ENCODE data around the gene KREMEN1. TPM values are rescaled to one million over a fixed set of nuclear protein-coding genes. Genes with fewer than 3 reads are reported as not detected.

The KREMEN1 gene
- total and polyA plus RNA-seq, 8 donors: 5.4 to 34.5 (median 11.6) TPM

DNA sequence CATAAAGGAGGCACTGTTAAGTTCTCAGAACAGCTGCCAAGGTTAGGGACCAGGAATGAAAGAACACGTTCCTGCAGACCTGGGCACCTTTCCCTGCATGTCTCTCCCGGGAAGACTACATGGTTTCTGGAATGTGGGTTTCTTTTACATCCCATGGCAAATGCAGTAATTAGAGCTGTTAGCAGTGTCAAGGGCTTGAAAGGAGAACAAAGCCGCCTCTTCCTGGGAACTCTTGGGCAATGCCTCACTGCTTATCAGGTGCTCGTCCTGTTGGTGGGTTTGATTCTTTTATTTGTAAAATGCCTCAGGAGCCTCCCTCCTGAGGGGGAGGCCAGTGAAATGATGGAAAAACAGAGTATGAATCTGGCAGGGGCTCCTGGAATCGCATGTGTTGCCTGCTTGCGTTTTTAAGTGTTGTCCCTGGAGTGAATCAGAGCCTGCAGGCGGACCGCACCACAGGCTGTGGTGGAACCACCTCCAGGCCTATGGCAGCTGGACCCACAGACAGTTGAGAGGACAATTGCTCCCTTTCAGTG, 10.5 kb upstream of the KREMEN1 start:
- no peaks in the 10 kb centered on the region for H3K4me1 ChIP-seq
- no peak overlapping the region for H3K4me3 ChIP-seq
- TF ChIP-seq EP300 (IDR thresholded peaks at IDR 0.05) (no peak), POLR2A (IDR thresholded peaks at IDR 0.05) (no peak), POLR2AphosphoS5 (IDR thresholded peaks at IDR 0.05) (no peak)
- TF ChIP-seq, protein P1, sequence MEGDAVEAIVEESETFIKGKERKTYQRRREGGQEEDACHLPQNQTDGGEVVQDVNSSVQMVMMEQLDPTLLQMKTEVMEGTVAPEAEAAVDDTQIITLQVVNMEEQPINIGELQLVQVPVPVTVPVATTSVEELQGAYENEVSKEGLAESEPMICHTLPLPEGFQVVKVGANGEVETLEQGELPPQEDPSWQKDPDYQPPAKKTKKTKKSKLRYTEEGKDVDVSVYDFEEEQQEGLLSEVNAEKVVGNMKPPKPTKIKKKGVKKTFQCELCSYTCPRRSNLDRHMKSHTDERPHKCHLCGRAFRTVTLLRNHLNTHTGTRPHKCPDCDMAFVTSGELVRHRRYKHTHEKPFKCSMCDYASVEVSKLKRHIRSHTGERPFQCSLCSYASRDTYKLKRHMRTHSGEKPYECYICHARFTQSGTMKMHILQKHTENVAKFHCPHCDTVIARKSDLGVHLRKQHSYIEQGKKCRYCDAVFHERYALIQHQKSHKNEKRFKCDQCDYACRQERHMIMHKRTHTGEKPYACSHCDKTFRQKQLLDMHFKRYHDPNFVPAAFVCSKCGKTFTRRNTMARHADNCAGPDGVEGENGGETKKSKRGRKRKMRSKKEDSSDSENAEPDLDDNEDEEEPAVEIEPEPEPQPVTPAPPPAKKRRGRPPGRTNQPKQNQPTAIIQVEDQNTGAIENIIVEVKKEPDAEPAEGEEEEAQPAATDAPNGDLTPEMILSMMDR (IDR thresholded peaks at IDR 0.05): no peak
- intact Hi-C loops (cut with DNase I; ENCODE audit: low total_unique reads): loop anchor here (10.0 kb wide), 1 partner anchor 192 kb away; no protein-coding TSS in a partner anchor
- H3K27me3 ChIP-seq: no peaks in the 10 kb centered on the region
- 52 to 69% (median 53%) methylated on average over 8 of the region's 8 CpGs for WGBS, 5 donors
- DNase-seq: no peak
- no peaks in the 10 kb centered on the region for H3K36me3 ChIP-seq
- H3K9me3 ChIP-seq: no peaks in the 10 kb centered on the region
- no peak overlapping the region for H3K27ac ChIP-seq

DNA sequence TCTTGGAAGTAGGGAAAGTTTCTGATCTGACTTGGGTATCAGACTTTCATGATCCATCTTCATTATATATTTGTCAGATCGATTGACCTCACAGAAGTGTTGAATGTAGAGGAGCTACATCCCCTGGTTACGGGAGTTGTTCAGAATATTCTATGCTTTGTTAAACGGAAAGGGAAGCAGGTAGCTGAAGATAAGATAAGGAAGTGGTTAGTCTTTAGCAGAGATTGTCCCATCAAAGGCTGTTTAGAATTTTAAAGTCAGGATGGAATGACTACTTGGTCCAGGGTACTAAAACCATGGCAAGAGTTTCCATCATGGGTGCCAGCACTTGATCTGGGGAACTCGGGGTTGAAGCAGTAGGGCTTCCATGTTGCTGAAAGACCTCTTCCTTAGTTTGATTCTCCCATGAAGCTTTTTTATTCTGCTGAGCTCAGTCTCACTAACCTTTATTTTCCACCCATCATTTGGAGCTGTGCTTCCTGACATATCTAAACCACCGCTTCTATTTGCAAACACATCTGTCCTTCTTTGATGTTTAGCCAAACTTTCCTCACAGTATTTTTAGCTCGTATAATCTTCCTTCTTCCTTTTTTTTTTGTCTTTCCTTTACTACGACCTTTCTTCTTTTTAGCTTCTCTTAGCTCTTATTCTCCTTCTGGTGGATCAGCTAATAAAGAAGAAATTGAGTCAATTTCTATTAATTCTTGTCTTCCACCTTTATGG, 7.2 kb upstream of the KREMEN1 start:
- no peak for DNase-seq
- no peak overlapping the region for H3K27ac ChIP-seq
- H3K4me1 ChIP-seq: peaks cover 0 to under 1% (median 0%) of the 10 kb centered on the region in 4 donors
- H3K27me3 ChIP-seq: peaks cover 0 to 4% (median 1%) of the 10 kb centered on the region in 3 donors
- no peaks in the 10 kb centered on the region for H3K36me3 ChIP-seq
- H3K4me3 ChIP-seq: no peak overlapping the region
- H3K9me3 ChIP-seq: no peaks in the 10 kb centered on the region
- intact Hi-C loops (cut with DNase I; ENCODE audit: low total_unique reads): loop anchor here (10.0 kb wide), 1 partner anchor 189 kb away; no protein-coding TSS in a partner anchor
- no peak for TF ChIP-seq POLR2AphosphoS5 (IDR thresholded peaks at IDR 0.05)
- TF ChIP-seq POLR2A (IDR thresholded peaks at IDR 0.05): no peak
- TF ChIP-seq, protein P1 (IDR thresholded peaks at IDR 0.05): no peak
- no peak for TF ChIP-seq EP300 (IDR thresholded peaks at IDR 0.05)
- 26 to 34% (median 28%) methylated on average over 7 of the region's 7 CpGs for WGBS, 5 donors

GRCh38 chr22:29069463-29069862, 3.4 kb upstream of the KREMEN1 start:
- no peak overlapping the region for H3K27ac ChIP-seq
- TF ChIP-seq POLR2A (IDR thresholded peaks at IDR 0.05) (no peak), POLR2AphosphoS5 (IDR thresholded peaks at IDR 0.05) (no peak), EP300 (IDR thresholded peaks at IDR 0.05) (no peak)
- TF ChIP-seq, protein P1 (IDR thresholded peaks at IDR 0.05): no peak
- no peak for DNase-seq
- no peaks in the 10 kb centered on the region for H3K9me3 ChIP-seq
- peaks cover 0 to 35% (median 11%) of the 10 kb centered on the region in 3 donors for H3K27me3 ChIP-seq
- WGBS, 5 donors: 77 to 83% (median 81%) methylated on average over 4 of the region's 4 CpGs
- intact Hi-C loops (cut with DNase I; ENCODE audit: low total_unique reads): loop anchor here (10.0 kb wide), 1 partner anchor 185 kb away; no protein-coding TSS in a partner anchor
- peaks cover 20 to 33% (median 33%) of the 10 kb centered on the region in 4 donors for H3K4me1 ChIP-seq
- no peaks in the 10 kb centered on the region for H3K36me3 ChIP-seq
- no peak overlapping the region for H3K4me3 ChIP-seq

DNA sequence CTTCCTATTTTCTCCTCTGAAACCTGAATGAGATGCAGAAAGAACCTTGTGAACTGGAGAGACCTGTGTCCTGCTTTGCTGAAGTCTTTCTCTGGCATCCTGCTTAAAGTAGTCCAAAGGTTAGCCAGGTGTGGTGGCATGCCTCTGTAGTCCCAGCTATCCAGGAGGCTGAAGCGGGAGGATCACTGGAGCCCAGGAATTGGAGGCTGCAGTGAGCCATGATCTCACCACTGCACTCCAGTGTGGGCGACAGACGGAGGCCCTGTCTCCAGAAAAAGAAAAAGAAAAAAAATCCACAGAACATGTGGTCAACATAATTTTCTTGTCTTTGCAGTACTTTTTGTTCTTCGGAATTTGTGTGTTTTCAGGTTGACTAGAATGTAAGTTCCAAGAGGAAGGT, 2.3 kb upstream of the KREMEN1 start:
- no peaks in the 10 kb centered on the region for H3K9me3 ChIP-seq
- peaks cover 0 to 35% (median 11%) of the 10 kb centered on the region in 3 donors for H3K27me3 ChIP-seq
- no peak overlapping the region for H3K27ac ChIP-seq
- no peaks in the 10 kb centered on the region for H3K36me3 ChIP-seq
- TF ChIP-seq, protein P1 (IDR thresholded peaks at IDR 0.05): no peak
- TF ChIP-seq POLR2A (IDR thresholded peaks at IDR 0.05): no peak
- TF ChIP-seq POLR2AphosphoS5 (IDR thresholded peaks at IDR 0.05): no peak
- TF ChIP-seq EP300 (IDR thresholded peaks at IDR 0.05): no peak
- DNase-seq: no peak
- intact Hi-C loops (cut with DNase I; ENCODE audit: low total_unique reads): no loop called here
- H3K4me1 ChIP-seq: peaks cover 20 to 39% (median 34%) of the 10 kb centered on the region in 4 donors
- H3K4me3 ChIP-seq: no peak overlapping the region
- WGBS, 5 donors: 93 to 99% (median 97%) methylated on average over 4 of the region's 4 CpGs
